ENCODE measurements around the gene SAPCD2. TPM values are rescaled to one million over a fixed set of nuclear protein-coding genes. Genes with fewer than 3 reads are reported as not detected.

The SAPCD2 gene
- total and polyA plus RNA-seq, 2 of the 8 experiments (the other 6 are each of a cell fraction or from before 2014, with no cell fraction given) = 12.7 to 32.1 TPM

DNA sequence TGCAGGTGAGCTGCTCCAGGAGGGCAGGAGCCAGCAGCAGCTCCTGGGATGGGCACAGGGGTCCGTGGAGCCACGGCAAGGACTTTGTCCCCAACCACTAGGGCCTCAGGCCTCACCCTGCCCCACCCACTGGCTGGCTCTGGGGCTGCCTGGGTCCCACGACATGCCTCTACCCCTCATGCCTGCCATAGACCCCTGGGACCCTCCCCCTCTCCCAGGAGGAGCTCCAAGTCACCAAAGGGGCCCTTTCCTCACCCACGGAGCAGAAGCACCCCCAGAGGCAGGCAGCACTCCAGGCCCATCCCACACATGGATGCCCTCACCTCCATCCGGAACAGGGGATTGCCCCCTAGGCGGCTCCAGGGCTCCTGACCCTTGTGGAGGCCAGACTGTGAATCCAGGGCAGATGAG, 48.8 kb downstream of the SAPCD2 start:
- ChIA-PET CTCF (ENCODE audit: partially characterized antibody) (interaction anchor here (0.8 to 7.2 kb wide), 17 partner anchors 9 to 76 kb away, joined by 3 to 54 read pairs (median 4); partner anchors contain the start of genes ABCA2, FUT7 and LCNL1), POLR2A (ENCODE audit: partially characterized antibody) (no interaction called here)
- Histone ChIP-seq H3K4me3 (ENCODE audit: extremely low read depth in 1 of 4, insufficient read depth in 2 of 4, low read depth in 3 of 4, low read length in 4 of 4) (no peak overlapping the region), H4K20me1 (replicated peaks in 1 of 2; ENCODE audit: control insufficient read depth in 1 of 2, insufficient read depth in 2 of 2, low read length in 2 of 2) (peaks cover 0 to 8% of the 10 kb centered on the region in 2 experiments), H3K79me2 (ENCODE audit: control insufficient read depth in 1 of 2, insufficient read depth in 2 of 2, low read length in 2 of 2) (no peaks in the 10 kb centered on the region), H3K23me2 (ENCODE audit: low read depth, low read length) (no peaks in the 10 kb centered on the region), H3K27ac (ENCODE audit: low read depth, low read length) (no peak overlapping the region), H2AFZ (ENCODE audit: low read length) (no peak overlapping the region), H3K27me3 (replicated peaks in 1 of 4; ENCODE audit: control insufficient read depth in 3 of 4, extremely low read depth in 1 of 4, insufficient read depth in 3 of 4, low read length in 3 of 4) (peaks cover 0 to 4% (median 1%) of the 10 kb centered on the region in 4 experiments; a peak in 3 of 7 replicates), H3K18ac (ENCODE audit: extremely low read depth, low read length) (no peak overlapping the region), H3K23ac (ENCODE audit: insufficient read length) (no peak overlapping the region), H2BK120ac (replicated peaks; ENCODE audit: low read depth, low read length) (no peak overlapping the region), H3K9ac (replicated peaks in 1 of 4; ENCODE audit: extremely low read depth in 1 of 4, low read depth in 3 of 4, low read length in 3 of 4) (no peak overlapping the region), H4K91ac (replicated peaks; ENCODE audit: insufficient read length, low read length) (no peak overlapping the region), H4K5ac (ENCODE audit: insufficient read length, low read depth, low read length) (no peak overlapping the region), H2BK15ac (ENCODE audit: low read length) (no peak overlapping the region), H4K8ac (ENCODE audit: extremely low read depth, insufficient read depth, low read length) (peak overlapping the region; percentile 51; the same call in 1 of the 2 replicates), H2AK5ac (ENCODE audit: low read depth, low read length) (no peak overlapping the region), H2BK20ac (ENCODE audit: low read length) (no peak overlapping the region), H3K4me1 (replicated peaks in 1 of 4; ENCODE audit: control insufficient read depth in 3 of 4, insufficient read depth in 4 of 4, low read length in 3 of 4) (peaks cover 0 to 9% (median 3%) of the 10 kb centered on the region in 4 experiments; a peak in 3 of 7 replicates), H3K56ac (replicated peaks; ENCODE audit: insufficient read length, low read depth, low read length) (no peak overlapping the region), H3K4ac (replicated peaks; ENCODE audit: insufficient read length, low read depth, low read length) (no peak overlapping the region), H3K9me3 (ENCODE audit: insufficient read depth in 2 of 2, low read depth in 1 of 2, low read length in 1 of 2) (peaks cover 0 to 7% of the 10 kb centered on the region in 2 experiments; a peak in 1 of 4 replicates), H3K79me1 (ENCODE audit: low read depth, low read length) (no peaks in the 10 kb centered on the region), H3K36me3 (ENCODE audit: control insufficient read depth in 2 of 4, insufficient read depth in 4 of 4, low read length in 3 of 4) (peaks cover 0 to 4% (median 0%) of the 10 kb centered on the region in 4 experiments; a peak in 1 of 8 replicates), H2BK5ac (ENCODE audit: low read depth, low read length) (no peak overlapping the region), H2BK12ac (ENCODE audit: low read depth, low read length) (no peak overlapping the region), H3K4me2 (ENCODE audit: insufficient read depth in 1 of 2, low read depth in 2 of 2, low read length in 2 of 2) (no peak overlapping the region), H3K14ac (ENCODE audit: insufficient read length) (no peak overlapping the region)
- TF ChIP-seq POLR2AphosphoS5 (IDR thresholded peaks at IDR 0.05; ENCODE audit: low read depth, low read length) (no peak), HDAC6 (IDR thresholded peaks at IDR 0.05; ENCODE audit: low read depth, low read length) (no peak), EGR1 (IDR thresholded peaks at IDR 0.05; ENCODE audit: borderline replicate concordance, low read depth, low read length) (no peak), SP2 (IDR thresholded peaks at IDR 0.05; ENCODE audit: low read length) (no peak)
- DNase-seq (ENCODE audit: low read depth in 1 of 2, low spot score in 2 of 2) = no peak
- WGBS, 2 experiments (ENCODE audit: extremely low coverage in 1 of 2, insufficient coverage in 1 of 2, insufficient read length in 1 of 2, insufficient replicate concordance in 2 of 2, low coverage in 1 of 2, low lambda C conversion rate in 2 of 2, missing lambda C conversion rate in 1 of 2) = 88% methylated on average over 6 of the region's 6 CpGs; no CpG with 5 or more reads in 1 of the 2 experiments
- FAIRE-seq = no peak
